H9 (cell line): ENCODE results near the gene MGST2. TPM values are rescaled to one million over a fixed set of nuclear protein-coding genes. Genes with fewer than 3 reads are reported as not detected.

Experiments
- DNase-seq: peaks from one replicate; pipeline ENCODE4 v3.0.0-alpha.2; 2017
- H2AFZ ChIP-seq: one replicate; pipeline ENCODE4 v1.6.1; 2013; ENCODE audit warnings: mild to moderate bottlenecking, low read length, control low read depth, moderate library complexity
- H2AK5ac ChIP-seq: 2 replicates; pipeline ENCODE4 v1.6.1; 2013; ENCODE audit warnings: low read length, control low read depth, mixed read lengths; ENCODE audit not compliant: insufficient read length
- H2BK120ac ChIP-seq: one replicate; pipeline ENCODE4 v1.6.1; 2013; ENCODE audit warnings: low read depth, mild to moderate bottlenecking, low read length, control low read depth, inconsistent platforms; ENCODE audit not compliant: poor library complexity, severe bottlenecking
- H2BK12ac ChIP-seq: 2 replicates; pipeline ENCODE4 v1.6.1; 2013; ENCODE audit warnings: low read length, control low read depth, mixed read lengths, low read depth; ENCODE audit not compliant: insufficient read length
- H2BK15ac ChIP-seq: 2 replicates; pipeline ENCODE4 v1.6.1; 2013; ENCODE audit warnings: low read depth, low read length, control low read depth
- H2BK20ac ChIP-seq: one replicate; pipeline ENCODE4 v1.6.1; 2013; ENCODE audit warnings: low read depth, mild to moderate bottlenecking, low read length, control low read depth, inconsistent platforms; ENCODE audit not compliant: poor library complexity, severe bottlenecking
- H2BK5ac ChIP-seq: 2 replicates; pipeline ENCODE4 v1.6.1; 2013; ENCODE audit warnings: low read length, control low read depth, mixed read lengths; ENCODE audit not compliant: insufficient read length
- H3K14ac ChIP-seq: 2 replicates; pipeline ENCODE4 v1.6.1; 2013; ENCODE audit warnings: low read length, control low read depth; ENCODE audit not compliant: insufficient read depth
- H3K18ac ChIP-seq: 2 replicates; pipeline ENCODE4 v1.6.1; 2013; ENCODE audit warnings: low read depth, mild to moderate bottlenecking, mixed read lengths, low read length, control low read depth; ENCODE audit not compliant: insufficient read length
- H3K23ac ChIP-seq: 2 replicates; pipeline ENCODE4 v1.6.1; 2013; ENCODE audit warnings: low read length, control low read depth, mixed read lengths, low read depth; ENCODE audit not compliant: insufficient read length
- H3K23me2 ChIP-seq: 2 replicates; pipeline ENCODE4 v1.6.1; 2013; ENCODE audit warnings: low read depth, mild to moderate bottlenecking, mixed read lengths, low read length, control low read depth; ENCODE audit not compliant: insufficient read length, poor library complexity, severe bottlenecking
- H3K27ac ChIP-seq: 2 replicates; pipeline ENCODE4 v1.5.1; 2013; ENCODE audit warnings: low read length, control low read depth, mixed read lengths, low read depth; ENCODE audit not compliant: insufficient read length
- H3K27me3 ChIP-seq: 2 replicates; pipeline ENCODE4 v1.6.1; 2013; ENCODE audit warnings: low read length, control low read depth, inconsistent platforms; ENCODE audit not compliant: insufficient read depth
- H3K4ac ChIP-seq: 2 replicates; pipeline ENCODE4 v1.6.1; 2013; ENCODE audit warnings: low read depth, mild to moderate bottlenecking, control low read depth, inconsistent platforms, low read length, moderate library complexity
- H3K4me1 ChIP-seq: 2 replicates; pipeline ENCODE4 v1.6.1; 2013; ENCODE audit warnings: low read length, control low read depth, inconsistent platforms; ENCODE audit not compliant: insufficient read depth
- H3K4me2 ChIP-seq: 2 replicates; pipeline ENCODE4 v1.6.1; 2013; ENCODE audit warnings: low read length, control low read depth, mixed read lengths; ENCODE audit not compliant: insufficient read length, insufficient read depth
- H3K56ac ChIP-seq: 2 replicates; pipeline ENCODE4 v1.6.1; 2013; ENCODE audit warnings: low read depth, mild to moderate bottlenecking, mixed read lengths, low read length, control low read depth; ENCODE audit not compliant: insufficient read length
- H3K79me1 ChIP-seq: 2 replicates; pipeline ENCODE4 v1.6.1; 2013; ENCODE audit warnings: low read depth, mild to moderate bottlenecking, moderate library complexity, low read length, control low read depth, inconsistent platforms; ENCODE audit not compliant: insufficient read depth, poor library complexity, severe bottlenecking
- H3K79me2 ChIP-seq: 2 replicates; pipeline ENCODE4 v1.6.1; 2013; ENCODE audit warnings: low read length, control low read depth, inconsistent platforms; ENCODE audit not compliant: insufficient read depth
- H3K9ac ChIP-seq: 2 replicates; pipeline ENCODE4 v1.6.1; 2013; ENCODE audit warnings: low read length, control low read depth, mixed read lengths; ENCODE audit not compliant: insufficient read length; ENCODE audit errors: extremely low read depth
- H3K9me3 ChIP-seq: one replicate; pipeline ENCODE4 v1.6.1; 2013; ENCODE audit warnings: low read depth, low read length, inconsistent platforms; ENCODE audit not compliant: control insufficient read depth
- H3T11ph ChIP-seq: one replicate; pipeline ENCODE4 v1.6.1; 2013; ENCODE audit warnings: mild to moderate bottlenecking, low read length, control low read depth, inconsistent platforms
- H4K20me1 ChIP-seq: one replicate; pipeline ENCODE4 v1.6.1; 2013; ENCODE audit not compliant: control insufficient read depth, insufficient read length, insufficient read depth
- H4K5ac ChIP-seq: 2 replicates; pipeline ENCODE4 v1.6.1; 2013; ENCODE audit warnings: low read depth, mild to moderate bottlenecking, mixed read lengths, low read length, control low read depth; ENCODE audit not compliant: insufficient read length
- H4K8ac ChIP-seq: replicated peaks from 2 replicates; pipeline ENCODE4 v1.6.1; 2013; ENCODE audit warnings: low read length, control low read depth, mixed read lengths, low read depth; ENCODE audit not compliant: insufficient read length
- H4K91ac ChIP-seq: 2 replicates; pipeline ENCODE4 v1.6.1; 2013; ENCODE audit warnings: low read depth, mild to moderate bottlenecking, moderate library complexity, mixed read lengths, low read length, control low read depth; ENCODE audit not compliant: insufficient read length
- H3K27ac Mint-ChIP-seq, 3 experiments: 2 replicates in 2 of 3; 3 replicates in 1 of 3; pipeline ENCODE4 v1.8.0; 2020 to 2021; ENCODE audit warnings: mixed read lengths in 3 of 3, mild to moderate bottlenecking in 1 of 3, moderate library complexity in 1 of 3
- H3K27me3 Mint-ChIP-seq: 2 replicates; pipeline ENCODE4 v1.8.0; 2021; ENCODE audit warnings: low read depth, mild to moderate bottlenecking, moderate library complexity, mixed read lengths
- H3K36me3 Mint-ChIP-seq, 3 experiments: 2 replicates in 2 of 3; 3 replicates in 1 of 3; pipeline ENCODE4 v1.8.0; 2020 to 2021; ENCODE audit warnings: low read depth in 3 of 3, mixed read lengths in 3 of 3; ENCODE audit not compliant: insufficient read depth in 1 of 3
- H3K4me1 Mint-ChIP-seq, 2 experiments: 2 replicates each; pipeline ENCODE4 v1.8.0; 2020; ENCODE audit warnings: mixed read lengths in 2 of 2
- H3K4me3 Mint-ChIP-seq, 2 experiments: 2 replicates in 1 of 2; 3 replicates in 1 of 2; pipeline ENCODE4 v1.8.0; 2020 to 2021; ENCODE audit warnings: mild to moderate bottlenecking in 2 of 2, mixed read lengths in 2 of 2, moderate library complexity in 1 of 2
- H3K9me3 Mint-ChIP-seq, 2 experiments: 2 replicates in 1 of 2; 3 replicates in 1 of 2; pipeline ENCODE4 v1.8.0; 2020; ENCODE audit warnings: mild to moderate bottlenecking in 2 of 2, mixed read lengths in 2 of 2, moderate library complexity in 1 of 2
- WGBS: extraction: QIAGEN DNeasy Blood & Tissue Kit; methylation state at CpG from one replicate; pipeline ENCODE4 v1.1.7; 2013; ENCODE audit warnings: missing lambda C conversion rate, low lambda C conversion rate, mixed read lengths; ENCODE audit not compliant: insufficient read length; ENCODE audit errors: extremely low coverage; 5-methylcytosine and 5-hydroxymethylcytosine counted together
- total RNA-seq: library from RNA; stranded (reverse); gene quantifications from 2 replicates; pipeline ENCODE4 v1.2.1, GENCODE V29; 2021
- TF ChIP-seq, protein P1 (sequence below): fragments of 200-600 bp; sonication (generic); conservative IDR thresholded peaks from 3 replicates; pipeline ENCODE4 v1.8.0; 2021; ENCODE audit warnings: antibody characterized with exemption, mild to moderate bottlenecking

The MGST2 gene
- total RNA-seq, 1 experiment from 2014 or later: 6.4 TPM

DNA sequence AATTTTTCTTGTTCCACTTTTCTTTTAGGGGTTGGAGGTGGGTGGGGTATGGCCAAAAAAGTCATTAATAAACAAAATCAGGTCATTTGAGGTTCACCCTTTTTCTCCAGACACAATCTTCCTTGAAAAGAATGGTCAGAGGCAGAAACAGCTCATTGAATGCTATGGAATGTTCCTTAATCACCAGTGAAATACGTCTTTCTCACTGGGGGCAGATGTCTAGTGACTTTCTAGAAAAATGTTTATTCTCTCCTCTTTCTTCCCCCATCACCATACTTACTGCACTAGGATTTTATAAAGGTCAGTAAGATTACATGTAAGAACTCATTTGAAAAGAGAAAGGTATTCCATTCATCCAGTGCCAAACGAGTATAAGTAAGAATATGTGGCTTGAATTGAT is 44.5 kb downstream of the MGST2 start:
- H3K18ac ChIP-seq: no peak overlapping the region
- no peak overlapping the region for H4K5ac ChIP-seq
- no peak overlapping the region for H3K23ac ChIP-seq
- H3K4ac ChIP-seq: no peak overlapping the region
- no peak overlapping the region for H2AFZ ChIP-seq
- no peaks in the 10 kb centered on the region for H3K9me3 ChIP-seq
- H2BK5ac ChIP-seq: no peak overlapping the region
- H3K4me2 ChIP-seq: no peak overlapping the region
- peaks cover 1 to 11% (median 2%) of the 10 kb centered on the region in 3 experiments; a peak in 4 of 7 replicates for H3K36me3 Mint-ChIP-seq
- no peak overlapping the region for H3K27ac Mint-ChIP-seq
- no peak overlapping the region for H3T11ph ChIP-seq
- WGBS: no CpG with 5 or more reads among the region's 2 CpGs
- H4K8ac ChIP-seq: no peak overlapping the region
- H2AK5ac ChIP-seq: no peak overlapping the region
- no peaks in the 10 kb centered on the region for H3K4me1 ChIP-seq
- H3K27me3 Mint-ChIP-seq: peaks cover 49% of the 10 kb centered on the region
- peaks cover 7% of the 10 kb centered on the region; the same call in 1 of the 2 replicates for H3K27me3 ChIP-seq
- H3K79me2 ChIP-seq: no peaks in the 10 kb centered on the region
- no peaks in the 10 kb centered on the region for H3K23me2 ChIP-seq
- H3K4me3 Mint-ChIP-seq: no peak overlapping the region
- H2BK20ac ChIP-seq: no peak overlapping the region
- H3K4me1 Mint-ChIP-seq: peaks cover 5 to 8% of the 10 kb centered on the region in 2 experiments; a peak in 1 of 4 replicates
- H3K9me3 Mint-ChIP-seq: peaks cover 5 to 7% of the 10 kb centered on the region in 2 experiments
- no peak overlapping the region for H3K14ac ChIP-seq
- H3K79me1 ChIP-seq: no peaks in the 10 kb centered on the region
- no peak overlapping the region for H4K91ac ChIP-seq
- H3K27ac ChIP-seq: no peak overlapping the region
- no peak overlapping the region for H2BK15ac ChIP-seq
- no peak overlapping the region for H2BK120ac ChIP-seq
- no peak for DNase-seq
- H3K9ac ChIP-seq: no peak overlapping the region
- no peaks in the 10 kb centered on the region for H4K20me1 ChIP-seq
- TF ChIP-seq, protein P1, sequence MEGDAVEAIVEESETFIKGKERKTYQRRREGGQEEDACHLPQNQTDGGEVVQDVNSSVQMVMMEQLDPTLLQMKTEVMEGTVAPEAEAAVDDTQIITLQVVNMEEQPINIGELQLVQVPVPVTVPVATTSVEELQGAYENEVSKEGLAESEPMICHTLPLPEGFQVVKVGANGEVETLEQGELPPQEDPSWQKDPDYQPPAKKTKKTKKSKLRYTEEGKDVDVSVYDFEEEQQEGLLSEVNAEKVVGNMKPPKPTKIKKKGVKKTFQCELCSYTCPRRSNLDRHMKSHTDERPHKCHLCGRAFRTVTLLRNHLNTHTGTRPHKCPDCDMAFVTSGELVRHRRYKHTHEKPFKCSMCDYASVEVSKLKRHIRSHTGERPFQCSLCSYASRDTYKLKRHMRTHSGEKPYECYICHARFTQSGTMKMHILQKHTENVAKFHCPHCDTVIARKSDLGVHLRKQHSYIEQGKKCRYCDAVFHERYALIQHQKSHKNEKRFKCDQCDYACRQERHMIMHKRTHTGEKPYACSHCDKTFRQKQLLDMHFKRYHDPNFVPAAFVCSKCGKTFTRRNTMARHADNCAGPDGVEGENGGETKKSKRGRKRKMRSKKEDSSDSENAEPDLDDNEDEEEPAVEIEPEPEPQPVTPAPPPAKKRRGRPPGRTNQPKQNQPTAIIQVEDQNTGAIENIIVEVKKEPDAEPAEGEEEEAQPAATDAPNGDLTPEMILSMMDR: no peak
- H3K56ac ChIP-seq: no peak overlapping the region
- H2BK12ac ChIP-seq: no peak overlapping the region
